ENCODE results near the gene ZNF414.

Gene ZNF414

DNA sequence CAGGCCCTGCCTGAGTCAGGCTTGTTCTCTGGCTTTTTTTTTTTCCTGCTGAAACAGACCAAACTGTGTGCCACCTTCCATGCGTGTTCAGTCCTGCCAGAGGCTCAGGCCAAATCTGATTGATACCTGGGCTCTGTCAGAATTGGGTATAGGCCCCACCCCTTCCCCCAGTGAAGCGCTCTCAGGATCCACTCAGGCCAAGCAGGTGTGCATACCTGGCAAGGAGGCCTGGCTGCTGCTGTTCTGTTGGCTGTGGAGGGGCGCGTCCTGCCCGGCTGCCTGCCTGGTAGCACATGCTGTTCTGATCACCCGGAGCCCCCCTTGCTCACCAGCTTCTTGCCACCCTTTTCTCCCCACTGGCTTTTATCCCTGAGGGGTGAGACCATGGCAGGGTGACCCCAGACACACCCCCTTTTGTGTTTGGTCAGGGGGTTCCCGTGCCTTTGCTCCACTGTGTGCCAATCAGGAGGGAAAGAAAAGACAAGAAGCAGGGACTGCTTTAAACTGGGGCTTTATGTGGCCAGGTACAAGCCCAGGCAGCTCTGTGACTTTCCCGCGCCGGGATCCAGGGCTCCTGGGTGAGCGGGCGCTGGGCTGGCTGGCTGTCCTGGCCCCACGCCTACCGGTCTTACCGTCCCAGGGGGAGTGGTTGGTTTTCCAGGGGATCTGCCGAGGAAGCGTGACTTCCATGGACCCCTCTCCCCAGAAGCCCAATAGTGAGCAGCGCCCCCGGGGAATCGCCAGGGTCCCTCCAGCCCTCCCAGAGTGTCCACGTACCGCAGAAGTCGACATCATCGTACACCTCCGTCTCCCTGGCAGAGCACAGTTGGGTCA, 24.2 kb downstream of the ZNF414 start:
- no peak for DNase-seq

DNA sequence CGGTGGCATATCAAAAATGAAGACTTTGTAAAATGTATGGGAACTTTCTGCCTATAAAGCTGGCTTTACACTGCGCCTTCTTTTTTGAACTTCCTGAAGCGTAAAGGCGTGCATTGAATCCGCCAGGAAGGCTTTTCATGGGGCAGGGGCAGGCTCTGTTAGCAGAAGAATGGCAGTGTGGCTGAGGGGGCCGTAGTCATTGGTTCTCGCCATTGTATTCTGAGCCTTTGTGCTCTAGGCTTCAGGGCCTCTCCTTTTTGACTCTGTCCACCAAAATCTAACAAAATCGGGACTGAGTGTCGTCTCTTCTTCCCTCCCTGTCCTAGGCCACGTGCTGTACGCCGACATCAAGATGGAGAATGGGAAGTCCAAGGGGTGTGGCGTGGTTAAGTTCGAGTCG, 25.6 kb downstream of the ZNF414 start:
- no peak for DNase-seq

DNA sequence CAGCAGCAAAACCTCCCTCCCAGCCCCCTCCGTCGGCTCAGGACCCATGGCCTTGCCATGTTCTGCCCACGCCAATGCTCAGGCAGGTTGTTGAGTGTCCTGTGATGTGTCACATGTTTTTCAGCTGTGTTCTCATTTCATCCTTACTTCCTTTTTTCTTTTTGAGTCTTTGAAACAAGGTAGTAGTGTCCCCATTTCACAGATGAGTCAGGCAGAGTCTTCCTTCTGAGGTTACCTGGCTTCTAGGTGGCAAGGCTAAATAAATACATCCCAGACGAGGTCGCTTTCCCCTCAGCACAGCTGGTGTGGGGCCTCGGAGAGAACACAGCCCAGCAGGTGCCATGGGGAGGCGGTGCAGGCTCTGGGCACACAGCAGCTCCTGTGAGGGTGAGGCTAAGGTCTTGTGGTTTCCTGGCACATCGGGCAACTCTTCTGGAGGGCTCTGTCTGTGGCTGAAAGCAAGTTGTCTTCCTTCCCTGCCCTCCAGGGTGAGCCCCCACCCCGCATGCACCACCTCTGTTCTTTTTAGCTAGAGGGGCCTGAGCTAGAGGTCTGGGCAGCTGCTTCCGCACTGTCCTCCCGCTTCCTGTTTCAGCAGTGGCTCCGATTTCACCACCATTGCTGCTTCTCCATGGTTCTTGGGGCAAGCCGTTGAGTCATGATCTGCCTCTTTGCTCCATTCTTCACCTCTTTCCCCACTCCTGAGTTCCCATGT, 26.7 kb downstream of the ZNF414 start:
- DNase-seq: peak; percentile 68

DNA sequence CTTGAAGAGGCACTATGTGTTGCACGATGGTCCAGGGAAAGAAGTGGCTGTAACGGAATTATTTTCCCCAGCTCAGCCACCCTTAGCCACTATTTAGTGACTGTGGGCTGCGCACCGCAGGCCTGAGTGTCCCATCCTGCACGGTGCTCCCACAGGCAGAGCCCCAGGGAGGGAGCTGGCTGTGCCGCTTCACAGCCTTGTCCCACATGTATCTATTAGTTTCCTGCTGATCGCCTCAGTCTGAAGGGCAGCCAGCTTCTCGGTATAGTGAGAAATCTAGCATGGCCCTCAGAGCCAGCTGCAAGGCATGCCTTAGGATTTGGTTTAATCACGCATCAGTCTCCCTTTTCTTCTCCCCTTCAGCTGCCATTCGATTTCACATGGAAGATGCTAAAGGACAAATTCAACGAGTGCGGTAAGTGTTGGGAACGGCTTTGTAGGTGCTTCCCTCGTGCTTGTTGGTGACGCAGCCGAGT, 27.3 kb downstream of the ZNF414 start:
- DNase-seq: no peak

DNA sequence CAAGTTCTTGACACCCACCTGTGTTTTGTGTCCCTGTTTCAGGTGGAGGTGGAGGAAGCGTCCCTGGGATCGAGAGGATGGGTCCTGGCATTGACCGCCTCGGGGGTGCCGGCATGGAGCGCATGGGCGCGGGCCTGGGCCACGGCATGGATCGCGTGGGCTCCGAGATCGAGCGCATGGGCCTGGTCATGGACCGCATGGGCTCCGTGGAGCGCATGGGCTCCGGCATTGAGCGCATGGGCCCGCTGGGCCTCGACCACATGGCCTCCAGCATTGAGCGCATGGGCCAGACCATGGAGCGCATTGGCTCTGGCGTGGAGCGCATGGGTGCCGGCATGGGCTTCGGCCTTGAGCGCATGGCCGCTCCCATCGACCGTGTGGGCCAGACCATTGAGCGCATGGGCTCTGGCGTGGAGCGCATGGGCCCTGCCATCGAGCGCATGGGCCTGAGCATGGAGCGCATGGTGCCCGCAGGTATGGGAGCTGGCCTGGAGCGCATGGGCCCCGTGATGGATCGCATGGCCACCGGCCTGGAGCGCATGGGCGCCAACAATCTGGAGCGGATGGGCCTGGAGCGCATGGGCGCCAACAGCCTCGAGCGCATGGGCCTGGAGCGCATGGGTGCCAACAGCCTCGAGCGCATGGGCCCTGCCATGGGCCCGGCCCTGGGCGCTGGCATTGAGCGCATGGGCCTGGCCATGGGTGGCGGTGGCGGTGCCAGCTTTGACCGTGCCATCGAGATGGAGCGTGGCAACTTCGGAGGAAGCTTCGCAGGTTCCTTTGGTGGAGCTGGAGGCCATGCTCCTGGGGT, 28.2 kb downstream of the ZNF414 start:
- DNase-seq: no peak

DNA sequence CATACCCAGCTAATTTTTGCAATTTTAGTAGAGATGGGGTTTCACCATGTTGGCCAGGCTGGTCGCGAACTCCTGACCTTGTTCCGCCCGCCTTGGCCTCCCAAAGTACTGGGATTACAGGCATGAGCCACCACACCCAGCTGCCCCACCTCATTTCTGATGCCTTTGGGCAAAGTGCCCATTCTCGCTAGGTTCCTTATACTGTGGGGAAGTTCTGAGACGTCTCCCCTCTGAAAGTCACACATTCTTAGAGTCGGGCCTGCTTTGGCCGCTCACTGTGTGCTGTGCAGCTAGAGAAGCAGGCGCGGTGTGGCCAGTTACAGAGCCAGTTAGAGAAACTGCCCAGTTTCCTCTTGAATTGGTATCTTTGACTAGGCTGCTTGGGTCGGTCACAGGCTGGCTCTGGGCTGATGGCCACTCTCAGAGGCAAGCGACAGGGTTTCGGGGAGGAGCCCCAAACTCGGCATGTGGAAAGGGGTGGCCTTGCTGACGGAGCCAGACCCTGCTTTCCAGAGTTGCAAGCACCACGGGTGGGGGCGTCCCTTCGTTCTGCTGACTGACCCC, 29.6 kb downstream of the ZNF414 start:
- no peak for DNase-seq

DNA sequence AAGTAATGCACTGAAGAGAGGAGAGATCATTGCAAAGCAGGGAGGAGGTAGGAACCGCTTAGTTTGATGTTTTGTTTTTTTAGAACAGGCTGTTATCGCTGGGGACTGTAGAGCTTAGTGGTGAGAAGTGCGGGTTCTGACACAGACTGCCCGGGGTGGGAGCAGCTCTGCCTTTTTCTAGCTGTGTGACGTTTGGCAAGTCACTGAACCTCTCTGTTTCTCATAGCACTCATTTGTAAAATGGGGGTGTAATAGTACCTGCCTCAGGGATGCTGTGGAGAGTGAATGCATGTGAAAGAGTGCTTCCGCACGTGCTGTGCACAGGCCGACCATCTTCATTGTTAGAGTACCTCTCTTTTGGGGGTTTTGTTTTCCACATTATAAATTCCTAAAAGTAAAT, 30.8 kb downstream of the ZNF414 start:
- DNase-seq: no peak

DNA sequence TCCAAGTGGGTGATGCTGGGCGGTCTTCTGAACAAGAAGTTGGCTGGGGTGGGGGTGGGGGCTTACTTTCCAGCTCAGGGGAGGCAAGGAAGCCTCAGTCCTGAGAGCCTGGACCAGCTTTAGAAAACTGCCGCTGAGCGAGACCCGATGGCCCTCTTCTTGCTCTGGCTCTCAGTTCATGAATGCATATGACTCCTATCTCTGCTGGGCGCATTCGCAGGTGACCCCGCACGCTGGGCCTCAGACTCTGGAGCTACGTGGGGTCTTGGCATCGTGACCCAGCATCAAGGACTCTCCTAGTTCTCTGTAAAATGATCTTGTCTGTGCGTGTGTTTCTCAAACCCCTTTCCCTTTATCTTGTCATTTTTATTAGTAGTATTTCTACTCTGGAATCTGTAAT, 31.3 kb downstream of the ZNF414 start:
- no peak for DNase-seq

DNA sequence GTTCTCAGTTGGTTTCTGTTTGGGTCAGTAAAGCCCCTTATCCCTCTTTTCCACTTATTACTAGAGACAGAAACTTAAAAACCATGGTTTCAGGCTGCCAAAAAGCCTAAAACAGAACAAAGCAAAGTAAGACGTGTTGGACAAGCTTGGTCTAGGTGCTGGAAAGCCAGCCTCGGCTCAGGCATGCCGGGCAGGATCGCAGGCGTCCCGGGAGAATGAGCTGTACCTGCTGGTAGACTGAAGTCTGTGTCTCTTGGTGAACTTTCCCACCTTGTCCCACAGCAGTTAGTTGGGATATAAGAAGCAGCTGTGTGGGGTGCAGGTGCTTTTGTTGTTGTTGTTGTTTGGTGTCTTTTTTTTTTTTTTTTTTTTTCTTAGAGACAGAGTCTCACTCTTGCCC, 32.4 kb downstream of the ZNF414 start:
- no peak for DNase-seq

DNA sequence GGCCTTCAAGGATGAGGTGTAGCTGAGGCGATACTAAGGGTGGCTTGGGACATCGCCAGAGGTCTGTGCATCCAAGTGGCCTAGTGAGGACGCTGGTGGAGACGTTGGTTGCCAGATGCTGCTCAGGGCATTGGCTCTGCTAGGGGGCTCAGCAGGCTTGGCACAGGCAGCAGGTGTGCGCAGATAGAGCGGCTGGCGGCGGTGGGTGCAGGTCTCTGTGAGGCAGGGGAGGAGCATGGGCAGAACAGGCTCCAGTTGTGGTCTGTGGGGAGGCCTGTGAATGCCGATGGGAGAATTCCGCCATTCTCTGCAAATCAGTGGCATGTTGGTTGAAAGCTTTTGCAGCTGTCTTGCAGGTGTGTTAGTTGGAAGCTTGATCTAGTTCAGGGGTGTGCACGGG, 32.8 kb downstream of the ZNF414 start:
- DNase-seq: no peak

DNA sequence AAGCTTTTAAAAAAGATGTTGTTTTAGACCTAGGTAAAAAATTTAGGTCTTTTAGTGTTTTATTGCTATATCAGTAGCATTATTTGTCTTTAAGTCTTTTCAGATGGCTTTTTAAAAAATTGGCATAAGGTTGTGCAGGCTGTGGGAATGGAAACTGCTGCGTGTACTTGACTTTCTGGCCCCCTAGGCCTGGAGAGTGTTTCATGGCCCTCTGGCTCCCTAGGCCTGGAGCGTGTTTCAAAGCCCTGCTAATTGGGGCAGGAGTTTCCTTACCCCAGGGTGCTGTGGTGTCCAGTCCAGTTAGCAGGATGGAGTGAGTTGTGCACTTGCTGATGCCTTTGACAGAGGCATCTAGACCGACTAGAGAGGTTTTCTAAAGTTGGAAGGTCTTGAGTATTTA, 35.4 kb downstream of the ZNF414 start:
- no peak for DNase-seq

DNA sequence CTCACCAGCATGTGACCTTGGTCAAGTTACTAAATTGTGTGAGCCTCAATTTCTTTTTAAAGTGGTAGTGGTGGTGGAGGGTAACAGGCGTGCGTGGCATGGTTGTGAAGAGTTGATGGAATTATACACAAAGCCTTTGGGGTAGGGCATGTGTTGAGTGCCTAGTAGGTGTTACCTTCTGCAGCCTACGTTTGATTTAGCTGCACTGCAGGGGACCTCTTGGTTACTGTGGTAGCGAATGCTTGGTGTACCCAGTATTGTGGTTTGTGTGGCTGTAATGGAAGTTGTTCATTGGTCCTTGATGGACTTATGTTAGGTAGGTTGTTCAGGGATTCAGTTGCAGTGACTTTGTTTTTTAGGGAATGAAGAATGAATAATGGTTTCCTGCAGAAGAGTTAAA, 36.1 kb downstream of the ZNF414 start:
- DNase-seq: no peak

DNA sequence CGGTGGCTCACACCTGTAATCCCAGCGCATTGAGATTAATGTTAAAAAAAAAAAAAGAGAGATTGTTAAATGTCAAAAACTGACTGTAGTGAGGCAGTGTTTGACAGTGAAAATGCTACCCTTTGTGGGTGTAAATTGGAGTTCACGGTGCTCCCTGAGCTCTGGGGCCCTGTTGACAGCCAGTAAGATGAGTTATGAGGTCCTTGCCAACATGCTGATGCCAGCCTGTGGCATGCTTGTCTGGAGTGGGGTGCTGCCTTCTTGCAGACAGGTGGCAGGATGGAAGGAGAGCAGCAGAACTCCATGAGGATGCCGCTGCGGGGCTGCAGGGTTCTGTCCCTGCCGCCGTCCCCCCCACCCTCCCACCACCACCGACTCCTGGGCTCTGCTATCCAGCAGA, 37.4 kb downstream of the ZNF414 start:
- DNase-seq: no peak

DNA sequence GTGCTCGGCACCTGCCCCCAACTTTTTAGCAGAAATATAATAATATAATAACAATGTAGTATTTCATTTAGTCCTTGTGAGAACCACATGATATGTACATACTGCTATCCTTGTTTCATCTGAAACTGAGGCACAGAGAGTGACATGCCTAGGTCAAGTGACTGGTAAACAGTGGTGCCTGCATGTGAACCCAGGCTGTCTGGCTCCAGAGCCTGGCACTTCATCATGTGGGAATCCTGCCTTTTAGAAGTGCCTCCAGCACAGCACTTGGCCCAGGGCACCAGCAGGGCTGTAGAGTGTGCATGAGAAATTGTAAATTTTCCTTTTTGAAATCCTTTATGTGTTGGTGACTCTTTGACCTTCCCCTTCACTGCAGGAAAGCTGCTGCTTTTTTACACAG, 39.0 kb downstream of the ZNF414 start:
- DNase-seq: no peak

DNA sequence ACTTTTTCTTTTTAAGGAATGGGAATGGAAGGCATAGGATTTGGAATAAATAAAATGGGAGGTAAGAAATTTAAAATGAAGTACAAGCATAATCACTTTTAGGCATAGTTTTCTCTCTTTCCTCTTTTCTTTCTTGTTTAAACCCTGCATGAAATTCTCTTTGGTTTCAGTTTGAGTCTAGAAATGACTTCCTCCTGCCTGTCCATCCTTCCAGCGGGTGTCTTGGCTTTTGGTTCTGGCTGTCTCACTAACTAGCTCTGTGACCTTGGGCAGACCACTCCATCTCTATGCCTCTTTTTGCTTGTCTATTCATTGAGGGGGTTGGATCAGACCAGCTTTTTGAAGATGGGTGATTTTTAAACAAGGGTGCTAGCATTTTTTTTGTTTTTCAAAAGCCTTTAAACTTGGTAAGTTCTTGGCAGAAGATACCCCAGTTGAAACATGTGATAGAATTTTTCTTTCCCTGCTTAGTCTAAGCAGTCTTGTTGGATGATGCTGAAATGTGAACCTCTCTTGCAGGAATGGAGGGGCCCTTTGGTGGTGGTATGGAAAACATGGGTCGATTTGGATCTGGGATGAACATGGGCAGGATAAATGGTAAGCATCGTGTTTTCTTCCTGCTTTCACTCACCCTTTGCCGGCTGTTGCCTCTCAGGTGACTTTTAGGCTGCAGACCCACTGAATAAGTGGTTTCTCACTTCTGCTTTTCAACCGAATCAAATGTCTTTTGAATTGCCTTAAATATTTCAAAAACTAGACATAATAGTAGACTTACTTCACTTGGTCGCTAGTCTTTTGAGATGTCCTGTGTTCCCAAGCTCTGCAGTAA, 40.1 kb downstream of the ZNF414 start:
- no peak for DNase-seq

DNA sequence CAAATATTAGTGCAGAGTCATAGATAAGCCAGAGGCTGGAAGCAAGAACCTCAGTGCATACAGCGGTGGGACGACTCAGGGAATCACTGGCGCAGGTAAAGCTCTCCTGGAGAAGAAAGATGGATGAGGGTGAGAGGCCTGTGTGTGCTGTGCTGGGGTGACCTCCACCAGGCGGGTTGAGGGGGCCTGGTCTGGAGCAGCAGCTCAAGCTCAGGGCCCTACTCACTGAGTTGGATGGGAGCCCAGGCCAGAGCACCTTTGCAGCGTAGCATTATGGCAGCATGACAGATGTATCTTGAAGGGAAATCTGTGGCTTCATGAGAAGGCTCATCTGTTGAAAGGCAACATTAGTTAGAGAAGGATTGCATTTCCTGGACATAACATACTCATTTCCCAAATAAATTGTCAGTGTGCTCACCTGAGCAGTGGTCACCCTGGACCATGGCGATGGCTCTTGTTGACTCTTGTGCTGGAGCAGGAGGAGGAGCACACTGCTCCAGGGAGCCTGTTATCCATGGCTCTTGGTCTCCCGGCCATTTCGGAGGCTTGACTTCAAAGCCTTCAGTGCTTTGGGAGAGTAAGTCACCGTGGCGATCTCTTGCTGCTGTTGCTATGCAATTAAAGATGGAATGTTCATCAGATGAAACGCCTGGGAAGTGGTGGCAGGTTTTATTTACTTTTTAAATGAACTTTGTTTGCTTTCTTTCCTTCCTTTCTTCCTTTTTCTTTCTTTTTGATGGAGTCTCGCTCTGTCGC, 44.2 kb downstream of the ZNF414 start:
- no peak for DNase-seq

DNA sequence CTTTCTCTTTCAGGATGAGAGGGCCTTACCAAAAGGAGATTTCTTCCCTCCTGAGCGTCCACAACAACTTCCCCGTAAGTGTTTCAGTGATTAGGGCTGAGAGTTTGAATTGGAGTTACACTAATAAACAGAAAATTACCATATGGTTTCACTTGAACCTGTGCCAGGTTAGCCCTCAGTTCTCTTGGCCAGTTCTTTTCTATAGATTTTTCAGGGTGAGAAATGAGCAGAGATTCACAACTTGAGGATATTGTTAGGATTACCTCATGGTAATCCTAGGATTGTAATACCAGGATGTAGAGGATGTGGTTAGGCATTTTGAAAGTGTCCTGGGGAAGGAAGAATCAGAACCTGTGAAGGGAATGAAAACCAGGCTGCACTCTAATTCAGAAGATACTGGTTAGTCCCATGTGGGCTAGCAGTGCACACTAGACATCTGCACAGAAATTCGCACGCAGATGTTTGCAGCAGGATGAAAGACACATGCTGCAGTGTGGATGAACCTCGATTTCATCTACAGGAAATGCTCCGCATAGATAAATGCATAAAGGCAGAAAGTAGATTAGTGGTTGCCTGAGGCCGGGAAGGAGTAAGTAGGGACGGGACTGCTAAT, 45.1 kb downstream of the ZNF414 start:
- no peak for DNase-seq

DNA sequence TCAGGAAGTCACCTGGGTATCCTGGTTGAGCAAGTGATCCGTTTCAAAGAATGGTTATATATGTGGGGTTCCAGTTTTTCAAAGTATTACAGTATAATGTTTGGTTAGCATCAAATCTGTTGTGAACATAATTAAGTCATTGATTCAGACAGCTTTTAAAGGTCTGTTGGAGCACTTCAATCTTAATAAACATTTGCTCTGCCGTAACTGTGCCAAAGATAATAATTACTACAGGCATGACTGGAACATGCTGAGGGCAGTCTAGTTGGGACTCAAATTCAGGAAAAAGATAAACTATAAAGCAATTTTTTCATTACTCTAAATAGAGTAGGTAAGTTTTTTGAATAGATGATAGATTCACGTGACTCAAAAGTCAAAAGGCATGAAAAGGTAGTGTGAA, 45.8 kb downstream of the ZNF414 start:
- DNase-seq: no peak

DNA sequence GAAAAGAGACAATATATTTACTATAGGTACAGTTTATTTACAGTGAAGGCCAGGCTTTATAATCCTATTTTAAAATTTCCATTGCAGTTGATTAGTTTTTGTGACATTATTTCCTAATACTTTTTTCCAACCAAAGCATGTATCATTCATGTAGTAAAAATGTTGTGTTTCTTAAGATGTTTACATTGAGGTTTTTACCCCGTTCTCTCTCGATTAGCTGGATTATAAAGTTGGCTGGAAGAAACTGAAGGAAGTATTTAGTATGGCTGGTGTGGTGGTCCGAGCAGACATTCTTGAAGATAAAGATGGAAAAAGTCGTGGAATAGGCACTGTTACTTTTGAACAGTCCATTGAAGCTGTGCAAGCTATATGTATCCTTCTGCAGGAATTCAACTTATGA, 47.9 kb downstream of the ZNF414 start:
- DNase-seq: no peak

DNA sequence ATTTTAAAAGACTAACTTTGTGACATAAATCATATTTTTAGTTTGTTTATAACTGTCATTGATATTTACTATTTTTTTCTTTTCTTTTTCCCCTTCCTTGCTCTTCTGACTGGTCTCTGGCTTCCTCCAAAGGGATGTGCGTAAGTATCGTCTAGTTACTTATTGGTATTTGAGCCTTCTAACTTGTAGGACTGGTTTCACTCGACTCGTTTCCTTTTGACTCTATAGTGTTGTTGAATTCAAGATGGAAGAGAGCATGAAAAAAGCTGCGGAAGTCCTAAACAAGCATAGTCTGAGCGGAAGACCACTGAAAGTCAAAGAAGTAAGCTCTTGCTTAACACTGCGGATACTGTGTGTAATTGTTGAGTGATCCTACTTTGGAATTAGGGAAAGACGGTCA, 50.6 kb downstream of the ZNF414 start:
- DNase-seq: no peak

DNA sequence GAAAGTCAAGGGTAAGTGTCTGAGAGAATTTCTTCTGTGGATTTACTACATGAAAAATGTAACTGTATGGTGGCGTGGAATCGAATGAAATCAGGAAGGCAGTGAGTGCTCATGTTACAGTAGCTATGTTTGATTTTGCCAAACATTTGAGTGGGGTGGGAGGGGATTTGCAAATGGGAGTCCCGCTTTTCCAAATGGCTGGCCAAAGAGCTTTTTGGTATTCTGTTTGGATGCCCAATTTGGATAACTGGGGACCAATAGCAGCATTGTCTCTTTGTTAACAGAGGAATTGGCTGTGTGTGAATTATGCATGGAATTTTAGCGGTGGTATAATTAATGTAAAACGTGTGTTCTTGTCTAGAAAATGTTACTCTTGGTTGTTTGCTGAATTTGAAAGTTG, 51.4 kb downstream of the ZNF414 start:
- no peak for DNase-seq

All from CD4-positive, alpha-beta T cell treated with Interleukin-10 for 1 hour (primary cell).